Osteocyte (in vitro differentiated cells): ENCODE measurements around the gene GADD45A. TPM values are rescaled to one million over a fixed set of nuclear protein-coding genes. Genes with fewer than 3 reads are reported as not detected.

ENCODE experiments used
- DNase-seq: peaks from one replicate; pipeline ENCODE4 v3.0.0; 2021; ENCODE audit warnings: mixed read lengths; ENCODE audit not compliant: unreplicated experiment; ENCODE audit errors: extremely low spot score
- H3K27ac Mint-ChIP-seq: one replicate; pipeline ENCODE4 v1.8.0; 2021; ENCODE audit warnings: mild to moderate bottlenecking, mixed read lengths; ENCODE audit not compliant: unreplicated experiment
- H3K27me3 Mint-ChIP-seq: one replicate; pipeline ENCODE4 v1.8.0; 2021; ENCODE audit warnings: mixed read lengths; ENCODE audit not compliant: unreplicated experiment
- H3K36me3 Mint-ChIP-seq: one replicate; pipeline ENCODE4 v1.8.0; 2021; ENCODE audit warnings: mixed read lengths; ENCODE audit not compliant: unreplicated experiment
- H3K4me1 Mint-ChIP-seq: one replicate; pipeline ENCODE4 v1.8.0; 2021; ENCODE audit warnings: mixed read lengths; ENCODE audit not compliant: unreplicated experiment
- H3K4me3 Mint-ChIP-seq: one replicate; pipeline ENCODE4 v1.8.0; 2021; ENCODE audit warnings: mild to moderate bottlenecking, moderate library complexity, mixed read lengths; ENCODE audit not compliant: unreplicated experiment
- H3K9me3 Mint-ChIP-seq: one replicate; pipeline ENCODE4 v1.8.0; 2021; ENCODE audit warnings: mixed read lengths; ENCODE audit not compliant: unreplicated experiment
- total RNA-seq: library from RNA; stranded (reverse); gene quantifications from 2 replicates; pipeline ENCODE4 v1.2.1, GENCODE V29; 2021
- TF ChIP-seq, protein P1 (sequence below): fragments of 200-600 bp; sonication (generic); IDR thresholded peaks from 2 replicates; pipeline ENCODE4 v1.5.0; 2021; ENCODE audit warnings: antibody characterized with exemption, mild to moderate bottlenecking, moderate library complexity

Gene GADD45A
- total RNA-seq, 1 donor from 2014 or later = 45.3 TPM

DNA sequence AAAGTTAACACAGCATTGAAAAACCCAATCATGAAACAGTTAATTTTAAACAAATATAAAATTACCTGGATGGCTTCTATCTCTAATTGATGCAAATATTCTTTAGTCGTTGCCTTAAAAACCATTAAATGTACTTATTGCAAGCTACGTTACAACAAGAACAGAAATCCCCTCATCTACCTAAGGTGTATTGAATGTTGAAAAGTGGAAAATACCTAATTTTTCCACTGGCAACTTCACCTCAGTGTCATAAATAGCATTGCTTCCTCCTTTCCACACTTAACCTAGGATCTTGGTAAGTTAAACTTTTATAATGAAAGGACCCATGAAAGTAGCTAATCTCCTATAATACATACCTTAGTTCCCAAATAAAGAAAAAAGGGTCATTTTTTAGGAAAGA lies 5.4 kb downstream of the GADD45A start:
- H3K4me3 Mint-ChIP-seq = no peak overlapping the region
- H3K4me1 Mint-ChIP-seq = peaks cover 21% of the 10 kb centered on the region
- TF ChIP-seq, protein P1, sequence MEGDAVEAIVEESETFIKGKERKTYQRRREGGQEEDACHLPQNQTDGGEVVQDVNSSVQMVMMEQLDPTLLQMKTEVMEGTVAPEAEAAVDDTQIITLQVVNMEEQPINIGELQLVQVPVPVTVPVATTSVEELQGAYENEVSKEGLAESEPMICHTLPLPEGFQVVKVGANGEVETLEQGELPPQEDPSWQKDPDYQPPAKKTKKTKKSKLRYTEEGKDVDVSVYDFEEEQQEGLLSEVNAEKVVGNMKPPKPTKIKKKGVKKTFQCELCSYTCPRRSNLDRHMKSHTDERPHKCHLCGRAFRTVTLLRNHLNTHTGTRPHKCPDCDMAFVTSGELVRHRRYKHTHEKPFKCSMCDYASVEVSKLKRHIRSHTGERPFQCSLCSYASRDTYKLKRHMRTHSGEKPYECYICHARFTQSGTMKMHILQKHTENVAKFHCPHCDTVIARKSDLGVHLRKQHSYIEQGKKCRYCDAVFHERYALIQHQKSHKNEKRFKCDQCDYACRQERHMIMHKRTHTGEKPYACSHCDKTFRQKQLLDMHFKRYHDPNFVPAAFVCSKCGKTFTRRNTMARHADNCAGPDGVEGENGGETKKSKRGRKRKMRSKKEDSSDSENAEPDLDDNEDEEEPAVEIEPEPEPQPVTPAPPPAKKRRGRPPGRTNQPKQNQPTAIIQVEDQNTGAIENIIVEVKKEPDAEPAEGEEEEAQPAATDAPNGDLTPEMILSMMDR = no peak
- no peak for DNase-seq
- no peaks in the 10 kb centered on the region for H3K27me3 Mint-ChIP-seq
- no peak overlapping the region for H3K27ac Mint-ChIP-seq
- peaks cover 23% of the 10 kb centered on the region for H3K36me3 Mint-ChIP-seq
- no peaks in the 10 kb centered on the region for H3K9me3 Mint-ChIP-seq

DNA sequence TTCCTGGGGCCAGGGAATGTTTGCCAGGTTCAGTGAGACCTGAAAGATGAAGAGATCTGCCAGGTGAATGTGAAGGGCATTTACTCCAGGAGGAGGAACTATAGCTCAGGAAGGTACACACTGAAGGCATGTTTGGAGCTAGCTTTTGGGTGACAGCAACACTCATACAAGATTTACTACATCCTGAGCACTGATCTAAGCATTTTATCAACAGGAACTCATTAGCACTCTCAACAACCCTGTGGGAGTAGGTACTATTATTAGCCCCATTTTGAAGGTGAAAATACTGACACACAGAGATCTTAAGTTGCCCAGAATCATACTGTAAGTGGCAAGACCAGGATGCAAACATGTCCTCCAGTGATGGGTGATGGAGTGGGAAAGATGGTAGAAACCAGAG lies 6.7 kb downstream of the GADD45A start:
- Mint-ChIP-seq H3K9me3 (no peaks in the 10 kb centered on the region), H3K27me3 (no peaks in the 10 kb centered on the region), H3K4me3 (no peak overlapping the region), H3K4me1 (peaks cover 19% of the 10 kb centered on the region), H3K27ac (no peak overlapping the region), H3K36me3 (peaks cover 21% of the 10 kb centered on the region)
- TF ChIP-seq, protein P1 = no peak
- no peak for DNase-seq

DNA sequence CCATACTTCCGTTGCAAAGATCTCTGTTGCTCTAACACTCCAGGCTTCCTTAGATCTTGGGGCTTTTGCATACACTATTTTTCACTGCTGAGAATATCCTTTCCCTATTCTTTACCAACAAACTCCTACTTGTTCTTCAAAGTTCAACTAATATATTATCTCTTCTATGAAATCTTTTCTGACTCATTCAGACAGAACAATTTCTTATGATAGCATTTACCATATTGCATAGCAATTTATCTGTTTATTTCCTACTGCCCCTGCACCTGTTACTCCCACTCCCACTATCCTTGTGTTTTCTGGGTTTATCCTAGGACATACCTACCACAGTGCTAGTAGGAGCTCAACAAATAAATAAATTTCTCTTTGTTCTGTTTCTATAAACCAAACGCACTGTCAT lies 11.0 kb downstream of the GADD45A start:
- Mint-ChIP-seq H3K27ac (no peak overlapping the region), H3K27me3 (no peaks in the 10 kb centered on the region)

DNA sequence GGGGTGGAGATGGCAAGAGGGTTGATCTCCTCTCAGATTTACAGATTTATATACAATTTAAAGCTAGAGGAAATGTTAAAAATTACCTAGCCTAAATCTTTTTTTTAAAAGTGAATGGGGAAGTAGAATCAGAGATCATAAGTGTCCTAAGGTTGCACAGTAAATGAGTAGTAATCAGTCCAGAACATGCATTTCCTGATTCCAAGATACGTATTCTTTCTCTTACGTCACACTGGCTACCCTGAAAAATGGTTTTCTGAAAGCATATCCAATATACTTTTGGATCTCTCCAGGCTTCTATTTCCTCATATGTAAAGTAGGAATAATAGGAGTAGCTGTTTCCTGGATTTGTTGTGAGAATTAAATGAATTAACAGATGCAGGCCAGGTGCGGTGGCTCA lies 11.7 kb downstream of the GADD45A start:
- Mint-ChIP-seq H3K27me3 (no peaks in the 10 kb centered on the region), H3K4me3 (no peak overlapping the region), H3K4me1 (peaks cover 12% of the 10 kb centered on the region), H3K27ac (no peak overlapping the region), H3K9me3 (no peaks in the 10 kb centered on the region), H3K36me3 (peaks cover 4% of the 10 kb centered on the region)
- TF ChIP-seq, protein P1 = no peak
- no peak for DNase-seq

More for the DNA sequence above, 11.0 kb downstream of the GADD45A start:
- Mint-ChIP-seq H3K4me3 (no peak overlapping the region), H3K4me1 (peaks cover 8% of the 10 kb centered on the region), H3K36me3 (peaks cover 4% of the 10 kb centered on the region), H3K9me3 (no peaks in the 10 kb centered on the region)
- DNase-seq = no peak
- TF ChIP-seq, protein P1 = no peak

DNA sequence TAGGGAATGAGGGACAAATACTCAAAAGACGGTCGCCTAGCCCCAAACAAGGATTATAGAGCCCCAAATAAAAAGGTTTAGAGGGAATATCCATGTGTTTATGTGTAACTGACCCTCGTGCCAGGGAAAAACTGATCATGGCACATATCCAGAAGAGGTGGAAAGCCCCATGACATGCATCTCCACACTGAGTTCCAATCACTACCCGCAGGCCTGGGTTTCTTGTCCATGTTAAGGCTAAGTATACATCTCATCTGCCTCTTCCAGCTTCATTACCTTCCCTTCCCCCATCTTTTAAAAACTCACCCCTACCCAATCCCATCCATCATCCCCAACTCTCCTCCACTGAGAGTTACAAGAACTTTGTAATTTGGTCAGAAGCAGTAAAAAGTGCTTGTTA lies 15.2 kb downstream of the GADD45A start:
- Mint-ChIP-seq H3K27me3 (no peaks in the 10 kb centered on the region), H3K36me3 (peaks cover 26% of the 10 kb centered on the region), H3K27ac (no peak overlapping the region), H3K4me3 (no peak overlapping the region), H3K9me3 (no peaks in the 10 kb centered on the region), H3K4me1 (peaks cover 12% of the 10 kb centered on the region)
- DNase-seq = no peak
- TF ChIP-seq, protein P1 = no peak
